GM19238 (cell line): ENCODE results near the gene TUBGCP6.

Experiments
- DNase-seq: peaks from one replicate; pipeline ENCODE4 v3.0.0; 2011; ENCODE audit warnings: low spot score; ENCODE audit not compliant: insufficient read length

Gene TUBGCP6

GRCh38 chr22:50264946-50265669 lies 20.3 kb upstream of the TUBGCP6 start:
- DNase-seq, result no peak

- no peak for DNase-seq
Measured at GRCh38 chr22:50264104-50264745, 19.4 kb upstream of the TUBGCP6 start.

- DNase-seq, result no peak
Measured at GRCh38 chr22:50262973-50263617, 18.3 kb upstream of the TUBGCP6 start.

- no peak for DNase-seq
Measured at GRCh38 chr22:50262460-50262911, 17.7 kb upstream of the TUBGCP6 start.

- peak; percentile 93 for DNase-seq
Measured at GRCh38 chr22:50261615-50262459, 17.0 kb upstream of the TUBGCP6 start, which contains the start of gene MAPK12. Gene MAPK12 (minus strand): TSS chr22:50261683. CDS start chr22:50261509, 174 bp downstream.

GRCh38 chr22:50260801-50261614 lies 16.2 kb upstream of the TUBGCP6 start:
- peak; percentile 76 for DNase-seq

- no peak for DNase-seq
Measured at GRCh38 chr22:50260434-50260800, 15.6 kb upstream of the TUBGCP6 start.

- no peak for DNase-seq
Measured at GRCh38 chr22:50259302-50259701, 14.5 kb upstream of the TUBGCP6 start.

GRCh38 chr22:50258361-50259292 lies 13.8 kb upstream of the TUBGCP6 start:
- DNase-seq, result no peak

- DNase-seq, result no peak
Measured at GRCh38 chr22:50257451-50258360, 12.9 kb upstream of the TUBGCP6 start.

GRCh38 chr22:50257041-50257440 lies 12.2 kb upstream of the TUBGCP6 start:
- DNase-seq, result no peak

GRCh38 chr22:50256258-50256862 lies 11.5 kb upstream of the TUBGCP6 start:
- no peak for DNase-seq

GRCh38 chr22:50255607-50256006 lies 10.8 kb upstream of the TUBGCP6 start:
- DNase-seq, result no peak

- DNase-seq, result no peak
Measured at GRCh38 chr22:50255099-50255498, 10.3 kb upstream of the TUBGCP6 start.

GRCh38 chr22:50253941-50254340 lies 9.1 kb upstream of the TUBGCP6 start:
- DNase-seq, result no peak

- no peak for DNase-seq
Measured at GRCh38 chr22:50253046-50253915, 8.5 kb upstream of the TUBGCP6 start.
